GM23338 (cell line): ENCODE data around the gene ATPAF1.

ENCODE experiments used
- CREB1 ChIP-seq: fragments of 250-450 bp; sonication (Bioruptor Pico); IDR thresholded peaks from 2 replicates; pipeline ENCODE4 v1.5.0; 2020; ENCODE audit warnings: low read depth, mild to moderate bottlenecking, moderate library complexity
- CTCF ChIP-seq, 2 experiments: fragments of 200-600 bp in 1 of 2; sonication (generic) in 1 of 2; conservative IDR thresholded peaks; 2 replicates each; pipeline versions ENCODE4 v1.5.1 to v1.6.1; 2016 to 2017; ENCODE audit warnings: antibody characterized with exemption in 2 of 2, low read depth in 2 of 2, mild to moderate bottlenecking in 2 of 2, moderate library complexity in 1 of 2
- ETS1 ChIP-seq: IDR thresholded peaks from 2 replicates; pipeline ENCODE4 v1.6.1; 2016; ENCODE audit warnings: antibody characterized with exemption
- EZH2 ChIP-seq: fragments of 200-600 bp; sonication (generic); IDR thresholded peaks from one replicate; pipeline ENCODE4 v1.8.0; 2017; ENCODE audit warnings: antibody characterized with exemption, mild to moderate bottlenecking, low read depth; ENCODE audit not compliant: unreplicated experiment
- EZH2phosphoT487 ChIP-seq: fragments of 200-600 bp; sonication (generic); IDR thresholded peaks from one replicate; pipeline ENCODE4 v1.8.1; 2018; ENCODE audit warnings: antibody characterized with exemption; ENCODE audit not compliant: unreplicated experiment
- JUNB ChIP-seq: IDR thresholded peaks from one replicate; pipeline ENCODE4 v1.6.1; 2016; ENCODE audit warnings: antibody characterized with exemption; ENCODE audit not compliant: unreplicated experiment
- POLR2AphosphoS5 ChIP-seq: IDR thresholded peaks from 2 replicates; pipeline ENCODE4 v1.6.1; 2016; ENCODE audit warnings: antibody characterized with exemption, low read depth
- REST ChIP-seq: IDR thresholded peaks from one replicate; pipeline ENCODE4 v1.6.1; 2018; ENCODE audit warnings: antibody characterized with exemption; ENCODE audit not compliant: unreplicated experiment
- STAT1 ChIP-seq: IDR thresholded peaks from one replicate; pipeline ENCODE4 v1.6.1; 2016; ENCODE audit warnings: antibody characterized with exemption; ENCODE audit not compliant: unreplicated experiment
- ZNF114 ChIP-seq: fragments of 250-450 bp; sonication (Bioruptor Pico); IDR thresholded peaks from 2 replicates; pipeline ENCODE4 v1.5.0; 2020; ENCODE audit warnings: mild to moderate bottlenecking, moderate library complexity
- ZNF331 ChIP-seq: fragments of 250-450 bp; sonication (Bioruptor Pico); IDR thresholded peaks from 2 replicates; pipeline ENCODE4 v1.5.0; 2020; ENCODE audit warnings: low read depth, mild to moderate bottlenecking, moderate library complexity

GRCh38 chr1:46655848-46656247 lies 12.3 kb downstream of the ATPAF1 start:
- TF ChIP-seq EZH2 = no peak
- TF ChIP-seq POLR2AphosphoS5 = no peak
- TF ChIP-seq ZNF114 (CRISPR knock-in tag) = no peak
- no peak for TF ChIP-seq CTCF (conservative IDR thresholded peaks at IDR 0.05; ENCODE audit: low read depth in 2 of 2)
- no peak for TF ChIP-seq CREB1
- TF ChIP-seq REST = no peak
- no peak for TF ChIP-seq EZH2phosphoT487
- TF ChIP-seq ZNF331 (CRISPR knock-in tag) = no peak
- no peak for TF ChIP-seq ETS1
- no peak for TF ChIP-seq JUNB
- no peak for TF ChIP-seq STAT1
